CD4-positive, alpha-beta T cell (primary cell): ENCODE data around the gene FOXO1. TPM values are rescaled to one million over a fixed set of nuclear protein-coding genes. Genes with fewer than 3 reads are reported as not detected.

Source experiments
- ATAC-seq: fragments of 200-7000 bp; cut with Tn5 transposase; one replicate; pipeline ENCODE4 v1.10.0; 2022; ENCODE audit warnings: mild to moderate bottlenecking; ENCODE audit not compliant: poor library complexity
- CTCF ChIA-PET: fragments of 350-600 bp; sonication (Branson Sonifier 250); formaldehyde crosslinking; loops from one replicate; lab custom pipeline; 2021; ENCODE audit warnings: antibody characterized with exemption, inconsistent platforms; lab: Charles Lee
- POLR2A ChIA-PET: fragments of 350-600 bp; sonication (Branson Sonifier 250); formaldehyde crosslinking; loops from one replicate; lab custom pipeline; 2021; ENCODE audit warnings: antibody characterized with exemption, inconsistent platforms; lab: Charles Lee
- DNase-seq, 14 experiments: peaks; one replicate each; pipeline ENCODE4 v3.0.0-alpha.2; 2013 to 2020; ENCODE audit warnings: mixed read lengths in 2 of 14
- H3K27ac ChIP-seq, 2 donors: one replicate each; pipeline versions ENCODE4 v1.5.1 to v1.7.0; 2013; ENCODE audit warnings: low read length in 2 of 2, low read depth in 1 of 2, mild to moderate bottlenecking in 1 of 2
- H3K27me3 ChIP-seq, 2 experiments: 1 replicate in 1 of 2; 2 replicates in 1 of 2; pipeline versions ENCODE4 v1.6.1 to v1.7.0; 2013; ENCODE audit warnings: low read length in 2 of 2, control low read depth in 1 of 2, mild to moderate bottlenecking in 1 of 2, moderate library complexity in 1 of 2; ENCODE audit not compliant: insufficient read depth in 2 of 2, control insufficient read depth in 1 of 2
- H3K36me3 ChIP-seq: one replicate; pipeline ENCODE4 v1.6.1; 2013; ENCODE audit warnings: low read length, control low read depth; ENCODE audit not compliant: insufficient read depth
- H3K4me1 ChIP-seq: one replicate; pipeline ENCODE4 v1.6.1; 2013; ENCODE audit warnings: low read length, control low read depth; ENCODE audit not compliant: insufficient read depth
- H3K4me3 ChIP-seq: one replicate; pipeline ENCODE4 v1.5.1; 2013; ENCODE audit warnings: mild to moderate bottlenecking, low read length, moderate library complexity
- H3K9me3 ChIP-seq, 2 experiments: 1 replicate in 1 of 2; 2 replicates in 1 of 2; pipeline versions ENCODE4 v1.6.1 to v1.7.0; 2013; ENCODE audit warnings: low read length in 2 of 2, mild to moderate bottlenecking in 2 of 2, control low read depth in 1 of 2, moderate library complexity in 1 of 2; ENCODE audit not compliant: control insufficient read depth in 1 of 2, insufficient read depth in 1 of 2
- H3K27ac Mint-ChIP-seq: one replicate; pipeline ENCODE4 v1.8.0; 2020; ENCODE audit warnings: mixed read lengths
- H3K27me3 Mint-ChIP-seq: one replicate; pipeline ENCODE4 v1.8.0; 2021; ENCODE audit warnings: mixed read lengths
- H3K36me3 Mint-ChIP-seq: one replicate; pipeline ENCODE4 v1.8.0; 2021; ENCODE audit warnings: low read depth, mixed read lengths
- H3K4me1 Mint-ChIP-seq: one replicate; pipeline ENCODE4 v1.8.0; 2021; ENCODE audit warnings: low read depth, mixed read lengths
- H3K4me3 Mint-ChIP-seq: one replicate; pipeline ENCODE4 v1.8.0; 2020; ENCODE audit warnings: mild to moderate bottlenecking, mixed read lengths
- H3K9me3 Mint-ChIP-seq: one replicate; pipeline ENCODE4 v1.8.0; 2020; ENCODE audit warnings: mixed read lengths
- CTCF ChIP-seq: fragments of 200-600 bp; IDR thresholded peaks from one replicate; pipeline ENCODE4 v1.8.0; 2022; ENCODE audit warnings: antibody characterized with exemption, mild to moderate bottlenecking
- intact Hi-C, 2 experiments: fragments of 100-400 bp; cut with DNase I in 1 of 2; cut with micrococcal nuclease in 1 of 2; formaldehyde crosslinking; loops; one replicate each; pipeline versions ENCODE4 v1.15.1 to v1.9.0; 2023 to 2025; cut with DNase I, micrococcal nuclease
- total RNA-seq, 174 experiments: library from RNA in 2 of 174; stranded (reverse) in 2 of 174; gene quantifications; one replicate each; pipeline ENCODE4 v1.2.3 and lab custom pipeline; 2021 to 2026

The FOXO1 gene
- total RNA-seq, 2 experiments from 2014 or later: 93.1 to 101 TPM

GRCh38 chr13:40535345-40535836 lies 131.1 kb downstream of the FOXO1 start:
- TF ChIP-seq CTCF: no peak
- Histone ChIP-seq H3K36me3 (no peaks in the 10 kb centered on the region), H3K4me3 (no peak overlapping the region), H3K27ac (no peak overlapping the region), H3K9me3 (peaks cover 0 to 3% of the 10 kb centered on the region in 2 experiments), H3K4me1 (no peaks in the 10 kb centered on the region), H3K27me3 (no peaks in the 10 kb centered on the region)
- Mint-ChIP-seq H3K4me3 (no peak overlapping the region), H3K27me3 (no peaks in the 10 kb centered on the region), H3K9me3 (no peaks in the 10 kb centered on the region), H3K36me3 (no peaks in the 10 kb centered on the region), H3K27ac (no peak overlapping the region), H3K4me1 (peaks cover 27% of the 10 kb centered on the region)
- intact Hi-C loops: loop anchor here in 1 of 2 experiments (5.0 kb wide), 1 partner anchor 38 kb away; no protein-coding TSS in a partner anchor
- no peak for ATAC-seq
- POLR2A ChIA-PET: no interaction called here
- CTCF ChIA-PET: interaction anchor here (0.9 kb wide), 1 partner anchor 12 kb away, joined by 3 read pairs; no protein-coding TSS in a partner anchor
- DNase-seq: no peak

- Histone ChIP-seq H3K4me1 (no peaks in the 10 kb centered on the region), H3K36me3 (no peaks in the 10 kb centered on the region), H3K27ac (no peak overlapping the region), H3K9me3 (peaks cover 0 to 3% of the 10 kb centered on the region in 2 experiments), H3K4me3 (no peak overlapping the region), H3K27me3 (no peaks in the 10 kb centered on the region)
- POLR2A ChIA-PET: interaction anchor here (1.5 kb wide), 1 partner anchor 30 kb away, joined by 3 read pairs; no protein-coding TSS in a partner anchor
- CTCF ChIA-PET: no interaction called here
- no peaks in the 10 kb centered on the region for H3K36me3 Mint-ChIP-seq
- ATAC-seq: no peak
- no peaks in the 10 kb centered on the region for H3K9me3 Mint-ChIP-seq
- intact Hi-C loops: no loop called here
- no peaks in the 10 kb centered on the region for H3K27me3 Mint-ChIP-seq
- H3K27ac Mint-ChIP-seq: no peak overlapping the region
- H3K4me1 Mint-ChIP-seq: peaks cover 28% of the 10 kb centered on the region
- no peak for DNase-seq
- H3K4me3 Mint-ChIP-seq: no peak overlapping the region
- no peak for TF ChIP-seq CTCF
Observed at GRCh38 chr13:40534456-40534855, 132.0 kb downstream of the FOXO1 start.

- no peak for DNase-seq
- no peak for ATAC-seq
- no peak overlapping the region for H3K27ac Mint-ChIP-seq
- H3K36me3 Mint-ChIP-seq: no peaks in the 10 kb centered on the region
- no peak overlapping the region for H3K27ac ChIP-seq
- no peaks in the 10 kb centered on the region for H3K27me3 ChIP-seq
- no peaks in the 10 kb centered on the region for H3K36me3 ChIP-seq
- no peak for TF ChIP-seq CTCF
- H3K27me3 Mint-ChIP-seq: no peaks in the 10 kb centered on the region
- H3K4me3 Mint-ChIP-seq: no peak overlapping the region
- ChIA-PET POLR2A (no interaction called here), CTCF (interaction anchor here (0.6 kb wide), 1 partner anchor 9 kb away, joined by 3 read pairs; no protein-coding TSS in a partner anchor)
- peaks cover 28% of the 10 kb centered on the region for H3K4me1 Mint-ChIP-seq
- no peaks in the 10 kb centered on the region for H3K4me1 ChIP-seq
- no peak overlapping the region for H3K4me3 ChIP-seq
- intact Hi-C loops: no loop called here
- peaks cover 3 to 4% of the 10 kb centered on the region in 2 experiments for H3K9me3 ChIP-seq
- H3K9me3 Mint-ChIP-seq: peaks cover under 1% of the 10 kb centered on the region
Observed at GRCh38 chr13:40533072-40533471, 133.4 kb downstream of the FOXO1 start.
